Thyroid gland (tissue), 4 donors: ENCODE results near the gene LMBRD1.

Source experiments
- POLR2A ChIP-seq, 2 donors: fragments of 450-650 bp; IDR thresholded peaks; one replicate each; pipeline ENCODE4 v1.6.1; 2017; ENCODE audit warnings: antibody characterized with exemption in 2 of 2, mild to moderate bottlenecking in 2 of 2, moderate library complexity in 1 of 2
- TF ChIP-seq, protein P1 (sequence below), 6 experiments: fragments of 200-600 bp in 3 of 6; fragments of 450-650 bp in 3 of 6; sonication (generic) in 3 of 6; IDR thresholded peaks; one replicate each; pipeline ENCODE4 v1.5.1; 2016 to 2019; ENCODE audit warnings: antibody characterized with exemption in 6 of 6, mild to moderate bottlenecking in 2 of 6, inconsistent platforms in 1 of 6, moderate library complexity in 1 of 6

DNA sequence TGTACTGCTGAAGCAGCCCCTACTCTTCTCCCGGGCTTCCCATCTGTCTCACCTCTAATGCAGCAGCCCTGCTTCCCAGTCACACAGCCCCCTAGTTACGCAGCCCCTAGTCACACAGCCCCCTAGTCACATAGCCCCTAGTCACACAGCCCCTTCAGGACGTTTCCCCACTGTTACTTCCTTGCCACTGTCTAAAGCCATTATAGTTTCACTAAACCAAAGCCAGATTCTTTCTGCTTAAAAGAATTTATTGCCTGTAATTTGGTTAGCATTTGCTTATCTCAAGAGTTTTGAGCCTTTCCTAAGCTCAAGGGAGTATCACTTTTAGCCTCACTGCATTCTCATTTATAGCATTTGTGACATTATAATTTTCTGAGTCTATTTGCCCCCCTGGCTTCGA, 127.9 kb downstream of the LMBRD1 start:
- no peak for TF ChIP-seq POLR2A (IDR thresholded peaks at IDR 0.05)
- TF ChIP-seq, protein P1, sequence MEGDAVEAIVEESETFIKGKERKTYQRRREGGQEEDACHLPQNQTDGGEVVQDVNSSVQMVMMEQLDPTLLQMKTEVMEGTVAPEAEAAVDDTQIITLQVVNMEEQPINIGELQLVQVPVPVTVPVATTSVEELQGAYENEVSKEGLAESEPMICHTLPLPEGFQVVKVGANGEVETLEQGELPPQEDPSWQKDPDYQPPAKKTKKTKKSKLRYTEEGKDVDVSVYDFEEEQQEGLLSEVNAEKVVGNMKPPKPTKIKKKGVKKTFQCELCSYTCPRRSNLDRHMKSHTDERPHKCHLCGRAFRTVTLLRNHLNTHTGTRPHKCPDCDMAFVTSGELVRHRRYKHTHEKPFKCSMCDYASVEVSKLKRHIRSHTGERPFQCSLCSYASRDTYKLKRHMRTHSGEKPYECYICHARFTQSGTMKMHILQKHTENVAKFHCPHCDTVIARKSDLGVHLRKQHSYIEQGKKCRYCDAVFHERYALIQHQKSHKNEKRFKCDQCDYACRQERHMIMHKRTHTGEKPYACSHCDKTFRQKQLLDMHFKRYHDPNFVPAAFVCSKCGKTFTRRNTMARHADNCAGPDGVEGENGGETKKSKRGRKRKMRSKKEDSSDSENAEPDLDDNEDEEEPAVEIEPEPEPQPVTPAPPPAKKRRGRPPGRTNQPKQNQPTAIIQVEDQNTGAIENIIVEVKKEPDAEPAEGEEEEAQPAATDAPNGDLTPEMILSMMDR (IDR thresholded peaks at IDR 0.05) = no peak
